Esophagus squamous epithelium (tissue), 5 donors: Measurements from ENCODE around the gene ARNT2. TPM values are rescaled to one million over a fixed set of nuclear protein-coding genes. Genes with fewer than 3 reads are reported as not detected.
A peak's percentile ranks its signal among the peaks of the same experiment; 100 is the strongest.

Experiments used
- DNase-seq: peaks from one replicate; lab custom pipeline; 2025; lab: John Stamatoyannopoulos, UW
- H3K27ac ChIP-seq, 4 donors: fragments of 200-600 bp; sonication (generic); one replicate each; pipeline ENCODE4 v1.5.1; 2016 to 2019; ENCODE audit warnings: mild to moderate bottlenecking in 1 of 4
- H3K27me3 ChIP-seq, 4 donors: fragments of 200-600 bp; sonication (generic); 1 replicate in 3 of 4; 2 replicates in 1 of 4; pipeline versions ENCODE4 v1.5.1 to v1.6.0; 2017 to 2021; ENCODE audit warnings: antibody characterized with exemption in 1 of 4
- H3K36me3 ChIP-seq, 3 donors: fragments of 200-600 bp; sonication (generic); one replicate each; pipeline ENCODE4 v1.5.1; 2016 to 2019
- H3K4me1 ChIP-seq, 3 donors: fragments of 200-600 bp; sonication (generic); one replicate each; pipeline ENCODE4 v1.5.1; 2017 to 2019
- H3K4me3 ChIP-seq, 4 donors: fragments of 200-600 bp; sonication (generic); 1 replicate in 3 of 4; 2 replicates in 1 of 4; pipeline ENCODE4 v1.5.1; 2016 to 2019; ENCODE audit warnings: mild to moderate bottlenecking in 2 of 4, moderate library complexity in 1 of 4
- H3K9me3 ChIP-seq, 3 donors: fragments of 200-600 bp; sonication (generic); one replicate each; pipeline ENCODE4 v1.5.1; 2016 to 2019
- POLR2A ChIP-seq, 4 donors: fragments of 450-650 bp; IDR thresholded peaks; one replicate each; pipeline ENCODE4 v1.6.1; 2017; ENCODE audit warnings: antibody characterized with exemption in 4 of 4, mild to moderate bottlenecking in 4 of 4, moderate library complexity in 3 of 4
- WGBS, 2 donors: methylation state at CpG; one replicate each; pipeline ENCODE4 v1.1.5; 2018; 5-methylcytosine and 5-hydroxymethylcytosine counted together
- intact Hi-C: fragments of 100-400 bp; cut with DNase I; formaldehyde crosslinking; loops from one replicate; pipeline ENCODE4 v1.15.0; 2022
- total RNA-seq, 4 donors: library from RNA; depleted of rRNA; stranded (reverse); fragments of >200 nt; gene quantifications; one replicate each; pipeline ENCODE4 v1.1.0, GENCODE V29; 2016
- TF ChIP-seq, protein P1 (sequence below), 6 experiments: fragments of 450-650 bp in 4 of 6; fragments of 200-600 bp in 2 of 6; sonication (generic) in 2 of 6; IDR thresholded peaks; one replicate each; pipeline ENCODE4 v1.5.1; 2016 to 2019; ENCODE audit warnings: antibody characterized with exemption in 6 of 6, mild to moderate bottlenecking in 4 of 6, moderate library complexity in 4 of 6
- donor health status: DM: yes; HTN: yes; CAD: no.

ARNT2 gene
- total RNA-seq, 4 donors from 2014 or later: 0.15 to 5.7 (median 1.7) TPM

DNA sequence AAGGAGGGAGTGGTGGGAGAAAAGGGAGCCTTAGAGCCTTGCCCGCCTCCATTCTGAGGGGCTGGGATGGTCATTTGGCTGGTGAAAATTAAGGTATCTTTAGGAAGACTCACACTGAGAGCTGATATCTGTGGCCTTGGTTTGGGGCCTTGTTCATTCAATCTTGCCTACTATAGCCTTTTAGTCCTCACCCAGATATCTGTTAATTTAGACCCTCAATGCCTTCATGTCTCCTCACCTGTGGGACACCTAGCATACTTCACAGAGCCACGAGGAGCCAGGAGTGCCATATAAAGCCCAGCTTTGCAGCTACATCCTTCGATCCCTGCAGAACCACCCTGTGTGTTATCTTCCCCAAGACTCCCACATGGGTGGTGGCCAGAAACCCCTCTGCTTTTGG is 4.7 kb upstream of the ARNT2 start:
- no peaks in the 10 kb centered on the region for H3K36me3 ChIP-seq
- no peak overlapping the region for H3K4me3 ChIP-seq
- peaks cover 0 to 72% (median 0%) of the 10 kb centered on the region in 4 donors for H3K27me3 ChIP-seq
- TF ChIP-seq, protein P1, sequence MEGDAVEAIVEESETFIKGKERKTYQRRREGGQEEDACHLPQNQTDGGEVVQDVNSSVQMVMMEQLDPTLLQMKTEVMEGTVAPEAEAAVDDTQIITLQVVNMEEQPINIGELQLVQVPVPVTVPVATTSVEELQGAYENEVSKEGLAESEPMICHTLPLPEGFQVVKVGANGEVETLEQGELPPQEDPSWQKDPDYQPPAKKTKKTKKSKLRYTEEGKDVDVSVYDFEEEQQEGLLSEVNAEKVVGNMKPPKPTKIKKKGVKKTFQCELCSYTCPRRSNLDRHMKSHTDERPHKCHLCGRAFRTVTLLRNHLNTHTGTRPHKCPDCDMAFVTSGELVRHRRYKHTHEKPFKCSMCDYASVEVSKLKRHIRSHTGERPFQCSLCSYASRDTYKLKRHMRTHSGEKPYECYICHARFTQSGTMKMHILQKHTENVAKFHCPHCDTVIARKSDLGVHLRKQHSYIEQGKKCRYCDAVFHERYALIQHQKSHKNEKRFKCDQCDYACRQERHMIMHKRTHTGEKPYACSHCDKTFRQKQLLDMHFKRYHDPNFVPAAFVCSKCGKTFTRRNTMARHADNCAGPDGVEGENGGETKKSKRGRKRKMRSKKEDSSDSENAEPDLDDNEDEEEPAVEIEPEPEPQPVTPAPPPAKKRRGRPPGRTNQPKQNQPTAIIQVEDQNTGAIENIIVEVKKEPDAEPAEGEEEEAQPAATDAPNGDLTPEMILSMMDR (IDR thresholded peaks at IDR 0.05): no peak
- no peak for TF ChIP-seq POLR2A (IDR thresholded peaks at IDR 0.05)
- WGBS, 2 donors: 77 to 87% methylated on average over 2 to 3 of the region's 3 CpGs
- no peak overlapping the region for H3K27ac ChIP-seq
- DNase-seq: no peak
- intact Hi-C loops: no loop called here
- no peaks in the 10 kb centered on the region for H3K9me3 ChIP-seq
- H3K4me1 ChIP-seq: peaks cover 0 to 11% (median 9%) of the 10 kb centered on the region in 3 donors

DNA sequence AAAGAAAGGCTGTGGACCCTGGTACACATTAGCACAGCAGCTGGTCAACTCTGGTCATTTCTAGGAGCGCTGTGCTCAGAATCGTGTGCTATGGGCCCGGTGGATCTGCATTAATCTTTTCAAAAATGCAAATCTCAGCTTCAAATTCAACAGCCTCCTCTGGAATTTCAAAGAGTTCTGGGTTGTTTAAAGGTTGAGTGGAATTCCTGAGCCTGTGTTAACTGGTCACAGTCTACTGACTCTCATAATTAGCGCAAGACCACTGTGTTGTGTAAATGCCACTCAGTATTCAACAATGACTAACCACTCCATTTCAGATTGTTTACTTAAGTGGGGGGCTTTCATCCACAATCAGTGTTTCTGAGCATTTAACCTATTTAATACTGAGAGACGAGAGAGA is 2.7 kb upstream of the ARNT2 start:
- Histone ChIP-seq H3K9me3 (no peaks in the 10 kb centered on the region), H3K27me3 (peaks cover 0 to 82% (median 0%) of the 10 kb centered on the region in 4 donors), H3K4me1 (peaks cover 4 to 20% (median 11%) of the 10 kb centered on the region in 3 donors), H3K4me3 (no peak overlapping the region), H3K27ac (no peak overlapping the region), H3K36me3 (no peaks in the 10 kb centered on the region)
- WGBS, 2 donors: 79 to 89% methylated on average over 5 of the region's 5 CpGs
- no peak for DNase-seq
- intact Hi-C loops: no loop called here
- TF ChIP-seq, protein P1 (IDR thresholded peaks at IDR 0.05): no peak
- no peak for TF ChIP-seq POLR2A (IDR thresholded peaks at IDR 0.05)

DNA sequence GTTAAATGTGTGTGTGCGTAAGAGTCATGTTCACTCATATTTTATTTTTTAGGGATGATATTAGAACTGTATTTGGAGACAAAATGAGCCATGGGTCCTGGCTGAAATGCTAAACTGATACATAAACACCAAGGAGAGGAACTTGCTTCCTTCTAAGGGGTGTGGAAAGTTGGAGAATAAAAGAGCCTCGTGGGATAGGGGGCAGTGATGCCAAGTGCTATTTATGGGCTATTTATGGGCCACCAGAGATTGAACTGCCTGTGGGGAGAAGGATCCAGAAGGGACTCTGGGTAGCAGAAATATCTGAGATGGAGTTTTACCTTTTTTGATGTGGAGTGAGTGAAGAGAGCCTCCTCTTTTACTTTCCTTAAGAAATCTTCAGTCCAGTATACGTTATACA is 1.8 kb upstream of the ARNT2 start:
- H3K27me3 ChIP-seq: peaks cover 0 to 88% (median 0%) of the 10 kb centered on the region in 4 donors
- no peak overlapping the region for H3K27ac ChIP-seq
- H3K4me1 ChIP-seq: peaks cover 4 to 20% (median 11%) of the 10 kb centered on the region in 3 donors
- H3K4me3 ChIP-seq: no peak overlapping the region
- H3K36me3 ChIP-seq: no peaks in the 10 kb centered on the region
- 66 to 75% methylated on average over 3 of the region's 3 CpGs for WGBS, 2 donors
- DNase-seq: no peak
- TF ChIP-seq, protein P1 (IDR thresholded peaks at IDR 0.05): no peak
- no peak for TF ChIP-seq POLR2A (IDR thresholded peaks at IDR 0.05)
- intact Hi-C loops: no loop called here
- H3K9me3 ChIP-seq: no peaks in the 10 kb centered on the region

DNA sequence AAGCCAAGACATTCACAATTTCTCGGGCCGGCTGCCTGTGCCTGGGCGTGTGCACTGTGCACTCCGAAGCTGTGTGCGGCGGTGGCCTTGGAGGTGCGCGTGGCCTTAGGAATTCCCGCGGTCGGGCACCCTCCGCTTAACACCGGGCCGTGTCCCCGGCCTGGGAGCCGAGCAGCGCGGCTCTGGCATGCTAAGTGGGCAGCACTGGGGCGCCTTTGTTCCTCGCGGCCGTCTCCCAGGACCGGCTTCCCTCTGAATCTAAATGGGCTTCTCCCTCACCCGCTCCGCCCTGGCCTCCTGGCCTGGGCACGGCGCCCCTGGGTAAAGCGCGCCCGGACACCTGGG is 498 bp upstream of the ARNT2 start:
- intact Hi-C loops: no loop called here
- Histone ChIP-seq H3K9me3 (no peaks in the 10 kb centered on the region), H3K27ac (peak overlapping the region in 3 of 4 donors; percentile 27 to 67 (median 52)), H3K27me3 (peaks cover 0 to 85% (median 0%) of the 10 kb centered on the region in 4 donors), H3K4me1 (peaks cover 4 to 20% (median 11%) of the 10 kb centered on the region in 3 donors), H3K4me3 (peak overlapping the region; percentile 39 to 73 (median 48)), H3K36me3 (no peaks in the 10 kb centered on the region)
- TF ChIP-seq, protein P1 (IDR thresholded peaks at IDR 0.05): no peak
- no peak for TF ChIP-seq POLR2A (IDR thresholded peaks at IDR 0.05)
- WGBS, 2 donors: 4 to 20% methylated on average over 1 to 18 of the region's 30 CpGs
- DNase-seq: no peak

DNA sequence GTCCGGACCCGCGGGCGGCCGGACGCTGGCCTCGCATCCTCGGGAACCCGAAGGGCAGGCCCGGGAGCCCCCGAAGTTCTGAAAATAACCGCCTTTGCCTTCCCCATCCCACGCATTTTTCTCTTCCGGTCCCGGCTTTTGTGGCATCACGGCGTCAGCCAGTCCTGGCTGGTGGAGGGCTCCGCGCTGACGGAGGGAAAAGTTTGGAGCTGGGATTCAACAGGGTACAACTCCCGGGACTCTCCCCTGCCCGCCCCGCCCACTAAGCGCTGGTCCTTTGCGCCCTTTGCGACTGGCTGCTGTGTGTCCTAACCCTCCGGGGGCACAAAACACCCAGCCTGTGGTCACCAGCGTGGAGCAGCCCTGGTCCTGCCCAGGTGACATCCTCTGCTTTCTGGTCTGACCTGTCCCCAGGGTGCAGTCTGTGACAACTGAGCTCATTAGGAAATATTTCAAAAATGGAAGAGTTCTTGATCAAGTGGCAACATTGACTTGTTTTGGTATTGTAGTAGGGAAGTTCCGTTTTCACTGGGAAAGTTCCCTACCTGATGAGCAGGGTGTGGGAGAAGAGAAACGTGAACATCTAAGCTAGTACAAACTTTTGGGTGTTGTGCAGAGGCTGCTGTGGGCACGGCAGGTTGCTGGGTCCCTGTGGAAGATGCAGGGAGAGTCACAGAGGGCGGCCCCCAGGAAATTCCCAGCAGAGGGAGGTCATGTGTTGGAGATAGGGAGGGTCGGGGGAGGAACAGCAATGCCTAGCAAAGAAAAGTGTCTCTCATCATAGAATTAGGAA is 775 bp downstream of the ARNT2 start:
- intact Hi-C loops: no loop called here
- H3K27ac ChIP-seq: peak overlapping the region in 2 of 4 donors; percentile 52 to 67

More for the DNA sequence above, 775 bp downstream of the ARNT2 start:
- TF ChIP-seq, protein P1 (IDR thresholded peaks at IDR 0.05): no peak
- TF ChIP-seq POLR2A (IDR thresholded peaks at IDR 0.05): no peak
- peak overlapping the region; percentile 39 to 73 (median 48) for H3K4me3 ChIP-seq
- 13 to 24% methylated on average over 5 to 13 of the region's 33 CpGs for WGBS, 2 donors
- H3K9me3 ChIP-seq: no peaks in the 10 kb centered on the region
- H3K36me3 ChIP-seq: no peaks in the 10 kb centered on the region
- peaks cover 0 to 78% (median 0%) of the 10 kb centered on the region in 4 donors for H3K27me3 ChIP-seq
- peaks cover 4 to 20% (median 11%) of the 10 kb centered on the region in 3 donors for H3K4me1 ChIP-seq
- no peak for DNase-seq
